ENCODE results near the gene RCSD1.
"Not testable (repeated sequence)": the region's sequence is repeated elsewhere in the genome, so short reads cannot be mapped to it uniquely, and the experiment has no call there.

RCSD1 gene

DNA sequence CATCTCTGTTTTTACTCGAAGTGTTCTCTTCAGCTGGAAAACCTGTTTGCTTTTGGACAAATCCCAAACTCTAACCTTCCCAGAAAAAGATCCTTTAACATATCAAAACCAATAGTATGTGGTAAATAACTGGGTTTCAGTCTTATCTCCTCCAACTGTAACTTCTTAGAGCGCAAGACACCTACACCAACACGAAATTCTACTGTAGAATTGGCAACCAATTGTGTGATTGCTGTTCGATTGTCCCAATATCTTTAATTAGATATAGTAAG lies 85.9 kb downstream of the RCSD1 start:
- no peak for DNase-seq (ENCODE audit: low spot score)

DNA sequence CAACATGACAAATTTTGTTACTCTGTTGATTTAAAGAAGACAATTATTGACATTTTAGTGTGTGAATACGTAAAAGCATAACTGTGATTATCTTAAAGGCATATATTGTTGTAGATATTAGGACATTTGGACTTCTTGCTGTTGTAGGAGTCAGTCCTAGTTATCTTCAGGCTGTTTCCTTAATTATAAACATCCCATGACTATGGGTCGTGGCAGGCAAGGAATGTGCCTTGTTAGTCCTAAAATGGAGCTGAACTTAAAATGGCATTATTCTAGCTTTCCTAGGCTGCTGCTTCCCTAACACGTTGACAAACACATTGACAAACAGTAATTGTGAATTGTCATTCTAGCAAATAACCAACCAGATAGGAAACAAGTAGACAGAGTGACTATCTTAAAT lies 87.3 kb downstream of the RCSD1 start:
- DNase-seq (ENCODE audit: low spot score), result no peak

DNA sequence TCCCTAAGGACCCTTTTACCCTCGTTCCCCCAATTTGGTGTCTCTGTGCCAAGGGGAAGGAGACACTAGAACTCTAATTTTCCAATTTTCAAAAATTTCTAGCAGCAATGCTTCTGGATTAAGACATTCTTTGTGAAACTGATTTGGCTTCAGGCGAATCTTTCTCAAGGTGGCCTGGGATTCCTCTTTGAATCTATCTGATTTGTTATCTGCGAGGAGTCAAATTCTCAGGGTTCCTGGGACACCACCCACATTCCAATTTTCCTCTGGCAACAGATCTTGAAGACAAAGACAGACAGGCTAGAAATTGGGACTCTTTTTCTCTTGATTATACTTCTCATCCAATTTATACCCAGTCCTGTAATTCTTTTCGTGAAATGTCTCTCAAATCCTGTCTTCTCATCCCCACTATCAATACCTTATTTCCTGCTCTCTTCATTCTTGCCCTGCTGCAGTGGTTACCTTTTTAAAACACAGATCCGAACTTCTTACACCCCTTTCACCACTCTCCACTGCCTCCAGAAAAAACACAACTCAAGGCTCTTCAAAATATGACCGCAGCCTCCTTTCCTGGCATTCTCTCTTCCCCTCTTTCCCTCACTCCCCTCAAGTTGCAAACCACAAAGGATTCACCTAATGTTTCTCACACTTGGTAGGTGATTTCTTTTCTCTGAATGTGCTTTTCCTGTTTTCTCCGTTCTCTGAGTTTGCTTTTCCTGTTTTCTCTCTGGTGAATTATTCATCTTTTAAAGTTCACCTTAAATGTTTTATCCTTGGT lies 89.1 kb downstream of the RCSD1 start:
- no peak for DNase-seq (ENCODE audit: low spot score)

DNA sequence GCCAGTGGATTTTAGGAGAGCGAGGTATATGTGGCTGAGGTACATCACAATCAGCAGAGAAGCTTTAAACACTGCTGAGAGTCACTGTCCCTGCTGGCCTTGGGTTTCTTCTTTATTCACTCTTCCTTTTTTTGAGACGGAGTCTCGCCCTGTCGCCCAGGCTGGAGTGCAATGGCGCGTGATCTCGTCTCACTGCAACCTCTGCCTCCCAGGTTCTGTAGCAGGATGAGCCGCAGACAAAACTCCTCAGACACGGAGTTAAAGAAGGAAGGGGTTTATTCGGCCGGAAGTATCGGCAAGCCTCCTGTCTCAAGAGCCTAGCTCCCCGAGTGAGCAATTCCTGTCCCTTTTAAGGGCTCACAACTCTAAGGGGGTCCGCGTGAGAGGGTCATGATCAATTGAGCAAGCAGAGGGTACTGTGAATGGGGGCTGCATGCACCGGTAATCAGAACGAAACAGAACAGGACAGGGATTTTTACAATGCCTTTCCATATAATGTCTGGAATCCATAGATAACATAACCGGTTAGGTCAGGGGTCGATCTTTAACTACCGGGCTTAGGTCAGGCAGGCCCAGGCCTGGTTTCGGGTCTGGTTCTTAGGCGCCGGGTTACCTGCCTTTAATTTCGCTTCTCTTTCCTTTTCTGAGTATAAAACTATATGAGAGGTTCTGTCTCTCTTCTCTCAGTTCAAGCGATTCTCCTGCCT lies 89.8 kb downstream of the RCSD1 start:
- not testable (repeated sequence) for DNase-seq (ENCODE audit: low spot score)

DNA sequence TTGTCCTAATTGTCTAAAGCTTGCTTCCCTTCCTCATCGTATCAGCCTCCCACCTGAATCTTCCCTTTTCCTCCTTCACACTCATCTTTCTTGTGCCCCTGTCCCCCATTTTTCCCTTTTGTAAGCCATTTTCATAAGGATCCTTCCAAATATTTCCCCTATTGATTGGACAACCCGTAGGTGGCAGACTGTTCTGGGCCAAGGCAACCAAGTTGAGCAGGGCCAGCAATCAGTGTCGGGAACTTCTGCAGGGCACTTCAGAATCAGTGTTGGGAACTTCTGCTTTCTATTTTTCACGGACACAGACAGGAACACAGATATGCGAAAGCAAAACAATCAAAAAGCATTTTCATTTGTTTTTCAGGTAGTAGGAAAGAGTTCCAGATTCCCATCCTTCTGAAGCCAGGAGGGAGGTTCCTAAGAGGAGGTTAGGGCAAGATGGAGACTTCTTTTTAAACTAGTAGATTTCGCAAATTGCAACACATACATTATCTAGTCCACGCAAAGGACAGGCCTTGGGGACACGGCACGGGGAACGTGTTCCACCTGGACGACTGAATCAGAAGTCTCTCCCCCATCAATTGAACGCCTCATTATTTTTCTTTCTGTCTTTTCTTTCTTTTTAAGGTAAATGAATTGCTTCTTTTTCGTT lies 91.1 kb downstream of the RCSD1 start:
- DNase-seq (ENCODE audit: low spot score), result no peak

DNA sequence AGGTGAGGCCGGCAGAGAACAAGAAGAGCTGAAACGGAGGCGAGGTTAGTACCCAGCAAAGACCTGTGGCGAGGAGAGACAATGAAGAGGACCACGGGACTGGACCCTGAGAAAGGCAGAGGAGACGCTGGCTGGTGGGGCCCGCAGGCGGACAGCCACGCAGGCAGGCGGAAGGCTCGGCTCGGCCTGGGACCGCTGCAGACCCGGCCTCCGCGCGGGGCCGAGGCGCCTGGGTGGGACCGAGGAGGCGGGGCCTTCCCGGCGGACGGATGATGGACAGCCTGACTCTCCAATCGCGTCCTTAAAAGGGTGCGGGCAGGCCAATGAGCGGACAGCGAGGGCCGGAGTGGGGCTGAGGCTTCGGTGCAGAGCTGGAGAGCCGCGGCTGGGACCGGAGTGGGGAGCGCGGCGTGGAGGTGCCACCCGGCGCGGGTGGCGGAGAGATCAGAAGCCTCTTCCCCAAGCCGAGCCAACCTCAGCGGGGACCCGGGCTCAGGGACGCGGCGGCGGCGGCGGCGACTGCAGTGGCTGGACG lies 91.7 kb downstream of the RCSD1 start, which contains the start of gene MPZL1:
Gene MPZL1, plus strand, starts transcription at position 366 of the 535 bp plus-strand sequence. CDS start 170 bp downstream, outside the sequence.
- peak; percentile 98 for DNase-seq (ENCODE audit: low spot score)

DNA sequence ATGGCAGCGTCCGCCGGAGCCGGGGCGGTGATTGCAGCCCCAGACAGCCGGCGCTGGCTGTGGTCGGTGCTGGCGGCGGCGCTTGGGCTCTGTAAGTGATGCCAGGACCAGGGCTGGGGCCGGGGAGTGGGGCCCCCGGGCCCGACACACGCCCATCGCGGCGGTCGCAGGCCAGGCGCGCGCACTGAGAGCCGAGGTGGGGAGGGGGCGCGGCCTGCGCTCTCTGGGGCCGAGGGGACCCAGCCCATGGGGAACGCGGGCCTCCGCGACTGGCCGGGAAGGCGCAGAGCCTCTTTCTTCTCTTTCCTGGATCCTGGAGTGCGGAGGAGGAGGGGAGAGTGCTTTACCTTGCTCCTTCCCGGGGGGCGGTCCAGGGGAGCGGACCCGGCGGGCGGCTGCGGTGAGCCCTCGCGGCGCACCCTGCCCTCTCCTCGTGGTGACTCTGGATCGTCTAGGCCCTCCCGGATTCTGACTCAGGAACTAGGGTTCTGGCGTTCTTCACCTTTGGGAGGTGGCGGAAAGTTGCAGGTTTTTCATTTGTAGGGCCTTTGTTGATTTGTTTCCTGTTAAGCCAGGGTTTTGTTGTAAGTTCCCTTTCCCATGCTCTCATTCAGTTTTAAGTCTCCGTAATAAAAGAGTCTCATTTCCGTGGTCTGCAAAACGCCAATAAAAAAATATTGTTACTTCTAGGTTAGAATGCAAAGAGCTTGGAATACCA lies 92.3 kb downstream of the RCSD1 start:
- no peak for DNase-seq (ENCODE audit: low spot score)

DNA sequence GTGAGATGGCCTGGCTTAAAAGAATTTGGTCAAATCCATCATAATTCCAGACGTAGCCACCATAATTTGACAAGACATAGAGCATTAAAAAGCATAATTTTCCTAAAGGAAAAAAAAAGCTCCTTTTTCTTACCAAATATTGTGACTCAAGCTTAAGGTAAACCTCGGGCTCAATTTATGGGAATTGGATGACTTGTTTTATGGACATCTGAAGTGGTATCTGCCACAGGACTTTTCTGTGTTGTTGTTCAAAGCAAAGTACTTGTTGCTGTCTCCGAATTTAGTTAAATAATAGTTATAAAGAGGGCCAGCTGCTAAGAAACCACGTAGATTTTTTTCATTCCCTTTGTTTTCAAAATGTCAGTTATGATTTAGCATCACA lies 92.8 kb downstream of the RCSD1 start:
- no peak for DNase-seq (ENCODE audit: low spot score)

DNA sequence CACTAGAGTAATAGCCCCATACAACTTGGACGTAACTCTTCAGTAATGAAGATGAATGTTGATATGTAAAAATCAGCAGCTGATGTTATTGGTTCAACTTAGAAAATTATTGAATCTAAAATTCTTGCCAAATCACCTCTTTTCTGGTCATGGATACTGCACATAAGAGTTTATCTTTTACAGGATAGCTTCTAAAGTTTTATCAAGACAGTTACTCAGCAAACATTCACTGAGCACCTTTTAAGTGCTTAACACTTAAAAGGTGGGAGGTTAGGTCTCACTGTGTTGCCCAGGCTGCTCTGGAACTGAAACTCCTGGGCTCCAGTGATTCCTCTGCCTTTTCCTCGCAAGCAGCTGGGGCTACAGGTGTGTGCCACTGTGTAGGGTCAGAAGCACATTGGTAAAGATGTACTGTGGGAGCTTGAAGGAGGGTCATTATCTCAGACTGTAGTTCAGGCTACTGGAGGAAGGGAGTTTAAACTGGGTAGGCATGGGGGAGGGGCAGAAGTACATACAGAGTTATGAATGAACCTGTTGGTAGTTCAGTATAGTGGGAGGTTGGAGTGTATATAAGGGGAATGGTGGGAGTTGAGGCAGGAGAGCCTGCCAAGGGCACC lies 93.8 kb downstream of the RCSD1 start:
- no peak for DNase-seq (ENCODE audit: low spot score)

DNA sequence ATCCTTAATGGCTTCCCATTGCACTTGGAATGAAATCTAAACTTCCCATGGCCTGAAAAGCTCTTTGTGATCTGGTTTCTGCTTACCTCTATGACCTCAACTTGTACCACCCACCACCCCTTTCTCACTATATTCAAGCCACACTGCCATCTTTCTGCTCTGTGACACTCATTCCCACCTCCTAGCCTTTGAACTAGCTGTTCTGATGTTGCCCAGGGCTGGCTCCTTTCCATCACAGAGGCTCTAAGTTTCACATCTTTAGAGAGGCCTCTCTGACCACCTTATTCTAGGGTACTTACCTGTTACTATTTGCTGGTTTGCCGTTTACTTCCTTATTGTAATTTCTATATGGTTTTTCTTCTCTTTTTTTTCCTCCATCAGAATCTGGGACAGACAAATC lies 96.0 kb downstream of the RCSD1 start:
- no peak for DNase-seq (ENCODE audit: low spot score)

DNA sequence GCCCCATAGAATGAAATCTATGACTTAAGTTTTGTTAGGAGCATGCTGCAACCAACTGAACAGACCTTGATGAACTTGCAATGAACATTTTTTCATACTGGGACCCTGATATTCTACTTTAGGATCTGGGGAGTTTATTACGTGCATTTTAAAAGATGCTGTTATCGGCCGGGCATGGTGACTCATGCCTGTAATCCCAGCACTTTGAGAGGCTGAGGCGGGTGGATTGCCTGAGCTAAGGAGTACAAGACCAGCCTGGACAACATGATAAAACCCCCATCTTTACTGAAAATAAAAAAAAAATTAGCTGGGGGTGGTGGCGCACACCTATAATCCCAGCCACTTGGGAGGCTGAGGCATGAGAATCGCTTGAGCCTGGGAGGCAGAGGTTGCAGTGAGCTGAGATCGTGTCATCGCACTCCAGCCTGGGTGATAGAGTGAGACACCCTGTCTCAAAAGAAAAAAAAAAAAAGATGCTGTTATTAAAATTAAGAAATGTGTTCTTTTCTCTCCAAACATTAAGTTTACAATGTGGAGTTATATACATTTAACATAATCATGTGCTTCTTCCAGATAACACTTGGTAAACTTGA lies 98.9 kb downstream of the RCSD1 start:
- DNase-seq (ENCODE audit: low spot score), result no peak

DNA sequence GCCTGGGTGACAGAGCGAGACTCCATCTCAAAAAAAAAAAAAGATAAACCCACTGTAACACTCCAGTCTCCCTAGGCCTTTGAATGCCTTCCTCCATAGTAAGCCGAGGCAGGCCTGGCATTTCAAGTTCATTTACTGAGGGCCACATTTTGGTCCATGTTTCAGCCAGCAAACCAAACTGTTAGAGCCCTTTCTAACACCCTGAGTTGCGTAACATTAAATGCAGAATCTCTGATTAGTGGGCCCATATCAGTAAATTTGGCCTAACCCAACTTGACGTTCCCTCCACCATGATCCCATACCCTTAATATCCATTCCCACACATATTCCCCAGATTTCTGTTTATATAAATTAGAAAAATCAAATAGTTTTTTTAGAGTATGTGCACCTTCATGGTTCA lies 104.2 kb downstream of the RCSD1 start:
- DNase-seq (ENCODE audit: low spot score), result no peak

DNA sequence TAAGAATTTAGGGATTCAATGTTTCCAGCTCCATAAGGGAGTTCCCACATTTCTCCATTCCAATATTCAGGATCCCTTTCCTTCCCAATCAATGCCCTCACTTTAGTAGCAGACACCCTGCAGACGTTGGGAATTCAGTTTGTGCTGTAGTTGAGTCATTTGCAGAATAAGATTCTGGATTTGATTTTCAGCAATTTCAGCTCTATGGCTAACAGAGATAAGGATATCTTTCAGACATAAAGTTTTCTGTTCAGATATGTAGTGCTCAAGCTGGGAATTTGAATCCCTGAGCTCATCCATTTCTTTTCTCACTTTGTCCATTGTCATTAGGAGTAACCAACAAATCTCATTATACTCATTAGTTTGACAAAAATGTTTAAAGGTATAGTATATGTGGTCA lies 104.8 kb downstream of the RCSD1 start:
- no peak for DNase-seq (ENCODE audit: low spot score)

DNA sequence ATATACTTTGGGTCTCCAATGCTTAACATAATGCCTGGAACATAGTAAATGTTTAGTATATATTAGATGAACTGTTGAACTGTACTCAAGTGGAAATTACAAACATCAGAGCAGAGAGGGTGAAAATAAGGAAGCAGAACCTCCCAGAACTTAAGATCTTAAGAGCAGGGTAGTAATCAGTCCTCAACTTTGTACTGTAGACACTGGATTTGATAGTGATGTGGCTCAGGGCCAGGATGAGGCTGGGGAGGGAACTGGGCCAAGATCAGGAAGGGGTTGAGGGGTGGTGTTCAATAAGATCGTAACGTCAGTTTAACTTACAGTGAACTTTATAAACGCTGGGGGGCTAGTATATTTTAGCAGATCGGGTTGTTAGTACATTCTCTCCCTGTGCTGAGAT lies 107.1 kb downstream of the RCSD1 start:
- no peak for DNase-seq (ENCODE audit: low spot score)

DNA sequence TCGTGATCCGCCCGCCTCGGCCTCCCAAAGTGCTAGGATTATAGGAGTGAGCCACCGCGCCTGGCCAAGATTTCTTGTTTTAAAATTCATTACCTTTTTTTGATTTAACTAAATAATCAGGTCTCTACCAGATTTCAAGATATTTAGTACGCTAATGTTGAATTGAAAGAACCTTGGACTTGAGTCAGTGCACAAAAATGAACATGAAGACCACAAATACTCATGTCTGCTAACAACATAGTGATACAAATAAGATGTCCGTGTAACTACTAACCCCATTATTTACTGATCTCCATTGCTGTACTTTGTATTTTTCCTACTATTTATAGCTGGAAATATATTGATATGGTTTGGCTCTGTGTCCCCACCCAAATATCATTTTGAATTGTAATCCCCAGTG lies 108.1 kb downstream of the RCSD1 start:
- DNase-seq (ENCODE audit: low spot score), result no peak

DNA sequence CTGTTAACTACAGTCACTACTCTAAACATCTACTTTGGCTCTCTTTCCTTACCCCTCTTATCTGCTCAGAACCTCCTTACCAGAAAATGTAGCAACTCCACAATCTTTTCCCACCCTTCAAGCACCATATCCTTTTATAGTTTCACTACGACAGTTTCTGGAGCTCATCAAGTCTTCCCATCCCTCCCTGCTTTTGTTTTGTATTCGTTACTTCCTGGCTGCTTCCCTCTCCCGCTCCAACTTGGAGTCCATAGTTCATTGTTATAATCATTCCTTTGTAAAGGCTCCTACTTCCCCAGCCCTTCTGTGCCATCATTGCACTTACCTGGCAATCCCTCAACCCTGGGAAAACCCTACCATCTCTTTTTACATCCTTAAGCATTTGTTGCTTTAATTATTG lies 109.7 kb downstream of the RCSD1 start:
- DNase-seq (ENCODE audit: low spot score), result no peak

DNA sequence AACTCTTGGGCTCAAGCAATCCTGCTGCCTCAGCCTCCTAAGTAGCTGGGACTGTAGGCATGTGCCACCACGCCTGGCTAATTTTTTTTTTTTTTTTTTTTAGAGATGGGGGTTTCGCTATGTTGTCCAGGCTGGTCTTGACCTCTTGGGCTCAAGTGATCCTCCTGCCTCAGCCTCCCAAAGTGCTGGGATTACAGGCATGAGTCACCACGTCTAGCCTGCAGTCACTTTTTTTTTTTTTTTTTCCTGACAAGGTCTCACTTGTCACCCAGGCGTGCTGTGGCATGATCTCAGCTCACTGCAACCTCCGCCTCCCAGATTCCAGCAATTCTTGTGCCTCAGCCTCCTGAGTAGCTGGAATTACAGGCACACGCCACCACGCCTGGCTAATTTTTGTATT lies 111.1 kb downstream of the RCSD1 start:
- DNase-seq (ENCODE audit: low spot score), result not testable (repeated sequence)

DNA sequence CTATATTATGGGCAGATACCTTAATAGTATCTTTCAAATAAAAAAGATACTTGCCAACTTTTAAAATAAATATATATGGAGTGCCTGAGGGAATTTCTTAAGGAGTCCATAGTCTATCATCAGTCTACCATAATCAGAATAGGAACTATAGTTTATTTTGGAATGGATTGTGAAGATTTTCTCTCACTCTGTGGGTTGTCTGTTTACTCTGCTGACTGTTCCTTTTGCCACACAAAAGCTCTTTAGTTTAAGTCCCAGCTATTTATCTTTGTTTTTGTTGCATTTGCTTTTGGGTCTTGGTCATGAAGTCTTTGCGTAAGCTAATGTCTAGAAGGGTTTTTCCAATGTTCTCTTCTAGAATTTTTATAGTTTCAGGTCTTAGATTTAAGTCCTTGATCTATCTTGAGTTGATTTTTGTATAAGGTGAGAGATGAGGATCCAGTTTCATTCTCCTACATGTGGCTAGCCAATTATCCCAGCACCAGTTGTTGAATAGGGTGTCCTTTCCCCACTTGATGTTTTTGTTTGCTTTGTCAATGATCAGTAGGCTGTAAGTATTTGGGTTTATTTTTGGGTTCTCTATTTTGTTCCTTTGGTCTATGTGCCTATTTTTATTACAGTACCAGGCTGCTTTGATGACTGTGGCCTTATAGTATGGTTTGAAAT lies 112.5 kb downstream of the RCSD1 start:
- DNase-seq (ENCODE audit: low spot score), result not testable (repeated sequence)

DNA sequence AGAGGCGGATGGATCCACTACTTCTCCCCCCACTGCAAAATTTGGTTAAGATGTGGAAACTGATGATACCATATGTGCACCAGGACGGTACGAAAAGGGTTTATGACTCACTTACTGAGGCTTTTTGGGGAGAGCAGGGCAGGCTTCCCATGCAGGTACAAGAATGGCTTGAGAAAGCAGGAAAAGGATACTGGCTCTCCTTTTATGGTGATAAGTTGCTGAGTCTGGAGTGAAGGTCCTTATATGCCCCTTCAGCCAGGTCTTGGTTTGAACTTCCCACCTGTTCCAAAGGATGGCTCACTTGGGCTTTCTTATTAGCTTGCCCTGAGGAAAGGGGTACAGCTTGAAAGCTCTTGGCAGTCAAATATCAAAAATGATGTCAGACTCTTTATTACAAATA lies 114.9 kb downstream of the RCSD1 start:
- no peak for DNase-seq (ENCODE audit: low spot score)

DNA sequence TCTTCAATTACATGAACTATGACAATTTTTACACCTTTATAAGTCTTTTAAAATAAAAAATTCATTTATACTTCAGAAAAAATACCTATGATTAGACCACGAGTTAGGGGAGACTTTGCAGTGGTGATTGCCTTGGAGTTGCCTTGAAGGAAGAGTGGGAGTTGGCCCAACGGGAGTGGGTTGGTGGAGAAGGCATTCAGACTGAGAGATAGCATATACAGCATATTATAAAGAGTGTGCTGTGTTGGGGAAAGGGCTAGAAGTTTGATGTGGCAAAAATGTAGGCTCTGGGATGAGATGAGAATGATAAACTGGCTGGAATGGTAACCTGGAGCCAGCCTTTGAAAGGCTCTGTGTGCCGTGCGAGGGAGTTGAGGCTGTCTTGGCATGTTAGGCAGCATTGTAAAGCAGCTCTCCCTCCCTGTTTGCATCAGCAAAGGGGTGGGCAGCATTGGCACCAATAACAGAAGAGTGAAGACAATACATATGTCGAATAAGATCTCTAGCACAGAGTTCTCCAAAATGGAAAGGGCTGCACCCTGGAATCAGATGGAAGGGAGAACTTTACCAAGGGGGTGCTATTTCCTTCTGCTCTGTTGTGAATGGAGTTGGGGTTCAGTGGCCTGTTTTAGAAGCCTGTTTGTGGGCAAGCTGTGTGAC lies 116.1 kb downstream of the RCSD1 start:
- no peak for DNase-seq (ENCODE audit: low spot score)
